Trophoblast cell (in vitro differentiated cells and primary cell): ENCODE data around the gene IFT52.
"Not testable (repeated sequence)": the region's sequence is repeated elsewhere in the genome, so short reads cannot be mapped to it uniquely, and the experiment has no call there.

Experiments used
- DNase-seq, 2 donors: peaks; one replicate each; pipeline ENCODE4 v3.0.0-alpha.2; 2016
- H2AFZ ChIP-seq: 2 replicates; pipeline ENCODE4 v1.6.1; 2013; ENCODE audit warnings: low read length, moderate library complexity, mild to moderate bottlenecking; ENCODE audit not compliant: insufficient read depth, poor library complexity
- H2AK5ac ChIP-seq: 2 replicates; pipeline ENCODE4 v1.6.1; 2013; ENCODE audit warnings: mild to moderate bottlenecking, low read length
- H2BK120ac ChIP-seq: 2 replicates; pipeline ENCODE4 v1.6.1; 2013; ENCODE audit warnings: low read length, mild to moderate bottlenecking, moderate library complexity; ENCODE audit not compliant: insufficient read depth, poor library complexity
- H2BK12ac ChIP-seq: 2 replicates; pipeline ENCODE4 v1.6.1; 2013; ENCODE audit warnings: mild to moderate bottlenecking, low read length, moderate library complexity
- H2BK5ac ChIP-seq: 2 replicates; pipeline ENCODE4 v1.6.1; 2013; ENCODE audit warnings: low read length, low read depth, moderate library complexity, mild to moderate bottlenecking; ENCODE audit not compliant: poor library complexity
- H3K14ac ChIP-seq: 2 replicates; pipeline ENCODE4 v1.6.1; 2013; ENCODE audit warnings: mild to moderate bottlenecking, low read length
- H3K18ac ChIP-seq: 2 replicates; pipeline ENCODE4 v1.6.1; 2013; ENCODE audit warnings: mild to moderate bottlenecking, low read length
- H3K23ac ChIP-seq: 2 replicates; pipeline ENCODE4 v1.6.1; 2013; ENCODE audit warnings: low read length
- H3K27ac ChIP-seq: 2 replicates; pipeline ENCODE4 v1.5.1; 2013; ENCODE audit warnings: low read depth, mild to moderate bottlenecking, inconsistent platforms, low read length, moderate library complexity
- H3K27me3 ChIP-seq: 2 replicates; pipeline ENCODE4 v1.6.1; 2013; ENCODE audit warnings: inconsistent platforms, mild to moderate bottlenecking, low read length, moderate library complexity; ENCODE audit not compliant: insufficient read depth
- H3K36me3 ChIP-seq, 2 experiments: 1 replicate in 1 of 2; 2 replicates in 1 of 2; pipeline ENCODE4 v1.6.1; 2013; ENCODE audit warnings: low read length in 2 of 2, mild to moderate bottlenecking in 2 of 2, moderate library complexity in 1 of 2; ENCODE audit not compliant: insufficient read depth in 2 of 2, control insufficient read depth in 1 of 2
- H3K4ac ChIP-seq: 2 replicates; pipeline ENCODE4 v1.6.1; 2013; ENCODE audit warnings: low read depth, mild to moderate bottlenecking, low read length, moderate library complexity
- H3K4me1 ChIP-seq, 2 experiments: 1 replicate in 1 of 2; 2 replicates in 1 of 2; pipeline ENCODE4 v1.6.1; 2013; ENCODE audit warnings: low read length in 2 of 2, mild to moderate bottlenecking in 2 of 2, moderate library complexity in 1 of 2; ENCODE audit not compliant: insufficient read depth in 2 of 2, control insufficient read depth in 1 of 2
- H3K4me2 ChIP-seq: 2 replicates; pipeline ENCODE4 v1.6.1; 2013; ENCODE audit warnings: inconsistent platforms, mild to moderate bottlenecking, low read length, moderate library complexity
- H3K4me3 ChIP-seq: 2 replicates; pipeline ENCODE4 v1.5.1; 2013; ENCODE audit warnings: mild to moderate bottlenecking, low read depth, low read length, inconsistent platforms
- H3K79me1 ChIP-seq: one replicate; pipeline ENCODE4 v1.6.1; 2013; ENCODE audit warnings: low read length
- H3K79me2 ChIP-seq: 2 replicates; pipeline ENCODE4 v1.6.1; 2013; ENCODE audit warnings: low read length, mild to moderate bottlenecking; ENCODE audit not compliant: control insufficient read depth, insufficient read depth, poor library complexity
- H3K9ac ChIP-seq: 2 replicates; pipeline ENCODE4 v1.6.1; 2013; ENCODE audit warnings: mild to moderate bottlenecking, low read length
- H3K9me3 ChIP-seq: 2 replicates; pipeline ENCODE4 v1.6.1; 2013; ENCODE audit warnings: low read depth, mild to moderate bottlenecking, control low read depth, inconsistent platforms, low read length; ENCODE audit not compliant: insufficient read depth
- H4K12ac ChIP-seq: 2 replicates; pipeline ENCODE4 v1.6.1; 2013; ENCODE audit warnings: low read depth, mild to moderate bottlenecking, low read length, moderate library complexity
- H4K8ac ChIP-seq: 2 replicates; pipeline ENCODE4 v1.6.1; 2013; ENCODE audit warnings: low read depth, mild to moderate bottlenecking, low read length, moderate library complexity
- H4K91ac ChIP-seq: one replicate; pipeline ENCODE4 v1.6.1; 2013; ENCODE audit warnings: low read depth, mild to moderate bottlenecking, low read length, moderate library complexity
- WGBS: extraction: QIAGEN DNeasy Blood & Tissue Kit; methylation state at CpG from one replicate; pipeline ENCODE4 v1.1.7; 2013; ENCODE audit warnings: missing lambda C conversion rate; ENCODE audit not compliant: insufficient read length, insufficient coverage; ENCODE audit errors: extremely low coverage; 5-methylcytosine and 5-hydroxymethylcytosine counted together

The IFT52 gene

GRCh38 chr20:43642548-43642947 is 51.8 kb downstream of the IFT52 start:
- no peaks in the 10 kb centered on the region for H3K9me3 ChIP-seq
- no peak overlapping the region for H3K14ac ChIP-seq
- H2AK5ac ChIP-seq = no peak overlapping the region
- no peak overlapping the region for H3K18ac ChIP-seq
- no peak overlapping the region for H3K4me2 ChIP-seq
- no peak for DNase-seq
- no peak overlapping the region for H2BK12ac ChIP-seq
- peaks cover 17 to 22% of the 10 kb centered on the region in 2 experiments for H3K36me3 ChIP-seq
- no peak overlapping the region for H3K9ac ChIP-seq
- H4K12ac ChIP-seq = no peak overlapping the region
- no peak overlapping the region for H3K23ac ChIP-seq
- no peak overlapping the region for H2BK120ac ChIP-seq
- H3K27ac ChIP-seq = no peak overlapping the region
- no peak overlapping the region for H3K4ac ChIP-seq
- H2AFZ ChIP-seq = no peak overlapping the region
- no peak overlapping the region for H4K8ac ChIP-seq
- no peaks in the 10 kb centered on the region for H3K79me2 ChIP-seq
- H2BK5ac ChIP-seq = no peak overlapping the region
- H3K27me3 ChIP-seq = no peaks in the 10 kb centered on the region
- no peaks in the 10 kb centered on the region for H3K4me1 ChIP-seq
- WGBS = no CpG with 5 or more reads among the region's 4 CpGs
- no peak overlapping the region for H3K4me3 ChIP-seq
- H4K91ac ChIP-seq = no peak overlapping the region
- H3K79me1 ChIP-seq = no peaks in the 10 kb centered on the region

DNA sequence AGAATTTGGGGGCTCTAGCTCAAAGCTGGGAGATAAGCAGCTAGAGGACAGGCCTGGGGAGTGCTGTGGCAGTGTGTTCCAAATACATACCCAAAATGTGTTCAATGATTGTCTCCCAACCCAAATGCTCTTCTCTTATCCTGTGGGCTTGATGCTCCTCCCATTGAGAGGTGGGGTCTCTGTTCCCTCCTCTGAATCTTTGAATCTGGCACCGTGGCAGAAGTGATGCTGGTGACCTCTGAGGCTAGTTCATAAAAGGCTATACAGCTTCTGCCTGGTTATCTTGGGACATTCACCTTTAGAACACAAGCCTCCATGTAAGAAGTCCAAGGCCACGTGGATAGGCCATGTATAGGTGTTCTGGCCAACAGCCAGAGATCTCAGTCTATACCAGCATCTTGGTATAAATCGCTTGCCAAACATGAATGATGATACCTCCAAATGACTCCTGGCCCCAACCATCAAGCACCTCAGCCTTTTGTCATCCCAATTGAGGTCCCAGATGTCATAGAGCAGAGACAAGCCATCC is 60.3 kb downstream of the IFT52 start:
- H2AK5ac ChIP-seq = no peak overlapping the region
- no peak overlapping the region for H3K18ac ChIP-seq
- DNase-seq = no peak
- no peaks in the 10 kb centered on the region for H3K79me1 ChIP-seq
- H4K12ac ChIP-seq = no peak overlapping the region
- H3K9ac ChIP-seq = no peak overlapping the region
- no peak overlapping the region for H3K14ac ChIP-seq
- no peak overlapping the region for H2BK5ac ChIP-seq
- H2AFZ ChIP-seq = no peak overlapping the region
- WGBS = no CpG with 5 or more reads among the region's 3 CpGs
- H2BK120ac ChIP-seq = no peak overlapping the region
- H2BK12ac ChIP-seq = no peak overlapping the region
- H3K4ac ChIP-seq = no peak overlapping the region
- H4K91ac ChIP-seq = no peak overlapping the region
- no peaks in the 10 kb centered on the region for H3K9me3 ChIP-seq
- no peak overlapping the region for H3K4me2 ChIP-seq
- H4K8ac ChIP-seq = no peak overlapping the region
- no peaks in the 10 kb centered on the region for H3K79me2 ChIP-seq
- no peak overlapping the region for H3K4me3 ChIP-seq
- H3K23ac ChIP-seq = no peak overlapping the region
- no peaks in the 10 kb centered on the region for H3K4me1 ChIP-seq
- no peaks in the 10 kb centered on the region for H3K27me3 ChIP-seq
- no peak overlapping the region for H3K27ac ChIP-seq
- peaks cover 5 to 6% of the 10 kb centered on the region in 2 experiments for H3K36me3 ChIP-seq

- not testable (repeated sequence) for H3K79me2 ChIP-seq, H3K18ac ChIP-seq, H4K12ac ChIP-seq, H3K14ac ChIP-seq, H3K36me3 ChIP-seq, H2BK12ac ChIP-seq, H3K4me3 ChIP-seq, H2BK5ac ChIP-seq, H3K9me3 ChIP-seq, DNase-seq, H3K27ac ChIP-seq, H2AFZ ChIP-seq, H3K27me3 ChIP-seq, H4K8ac ChIP-seq, H2AK5ac ChIP-seq, H3K4me1 ChIP-seq, H3K9ac ChIP-seq, H3K4ac ChIP-seq, H2BK120ac ChIP-seq, H3K4me2 ChIP-seq, H3K79me1 ChIP-seq, H3K23ac ChIP-seq, H4K91ac ChIP-seq
- WGBS = no CpG with 5 or more reads among the region's 10 CpGs
Observed at GRCh38 chr20:43651650-43652184, 61.0 kb downstream of the IFT52 start.

GRCh38 chr20:43653966-43654365 is 63.2 kb downstream of the IFT52 start:
- H2BK5ac ChIP-seq = no peak overlapping the region
- H3K4me1 ChIP-seq = peaks cover 2 to 4% of the 10 kb centered on the region in 2 experiments
- no peak overlapping the region for H4K8ac ChIP-seq
- H3K36me3 ChIP-seq = no peaks in the 10 kb centered on the region
- H2AFZ ChIP-seq = no peak overlapping the region
- H2BK12ac ChIP-seq = no peak overlapping the region
- DNase-seq = no peak
- peaks cover 3% of the 10 kb centered on the region for H3K79me2 ChIP-seq
- H3K4me2 ChIP-seq = no peak overlapping the region
- WGBS = no CpG with 5 or more reads among the region's 3 CpGs
- H3K14ac ChIP-seq = no peak overlapping the region
- no peak overlapping the region for H2AK5ac ChIP-seq
- no peak overlapping the region for H3K4ac ChIP-seq
- no peak overlapping the region for H3K9ac ChIP-seq
- H2BK120ac ChIP-seq = no peak overlapping the region
- no peak overlapping the region for H3K4me3 ChIP-seq
- peaks cover 6% of the 10 kb centered on the region for H3K79me1 ChIP-seq
- H3K27ac ChIP-seq = no peak overlapping the region
- no peak overlapping the region for H3K23ac ChIP-seq
- H3K9me3 ChIP-seq = no peaks in the 10 kb centered on the region
- H3K27me3 ChIP-seq = no peaks in the 10 kb centered on the region
- H3K18ac ChIP-seq = no peak overlapping the region
- H4K91ac ChIP-seq = no peak overlapping the region
- no peak overlapping the region for H4K12ac ChIP-seq
